Breast epithelium (tissue), 4 donors: ENCODE results near the gene TIMM10B. TPM values are rescaled to one million over a fixed set of nuclear protein-coding genes. Genes with fewer than 3 reads are reported as not detected.

Experiments used
- DNase-seq, 2 donors: peaks; one replicate each; pipeline ENCODE4 v3.0.0-alpha.2; 2019; ENCODE audit warnings: low spot score in 2 of 2
- H3K27ac ChIP-seq, 2 donors: fragments of 200-600 bp; sonication (generic) in 1 of 2; one replicate each; pipeline ENCODE4 v1.5.1; 2016 to 2019; ENCODE audit warnings: mild to moderate bottlenecking in 1 of 2
- H3K27me3 ChIP-seq, 2 donors: fragments of 200-600 bp; sonication (generic) in 1 of 2; one replicate each; pipeline versions ENCODE4 v1.5.1 to v1.6.0; 2017 to 2019; ENCODE audit warnings: control low read depth in 1 of 2, mild to moderate bottlenecking in 1 of 2
- H3K36me3 ChIP-seq: fragments of 200-600 bp; one replicate; pipeline ENCODE4 v1.5.1; 2019
- H3K4me1 ChIP-seq, 2 donors: fragments of 200-600 bp; sonication (generic); one replicate each; pipeline ENCODE4 v1.5.1; 2016 to 2019; ENCODE audit warnings: control low read depth in 1 of 2
- H3K4me3 ChIP-seq, 3 donors: fragments of 200-600 bp; sonication (generic); 1 replicate in 2 of 3; 2 replicates in 1 of 3; pipeline ENCODE4 v1.5.1; 2016 to 2019; ENCODE audit warnings: mild to moderate bottlenecking in 3 of 3, moderate library complexity in 2 of 3
- H3K9me3 ChIP-seq, 2 donors: fragments of 200-600 bp; sonication (generic) in 1 of 2; one replicate each; pipeline ENCODE4 v1.5.1; 2016 to 2019; ENCODE audit warnings: control low read depth in 1 of 2
- POLR2A ChIP-seq: fragments of 450-650 bp; IDR thresholded peaks from one replicate; pipeline ENCODE4 v1.6.1; 2016; ENCODE audit warnings: antibody characterized with exemption, mild to moderate bottlenecking, moderate library complexity
- POLR2AphosphoS5 ChIP-seq, 3 donors: sonication (generic); formaldehyde crosslinking; IDR thresholded peaks; one replicate each; pipeline ENCODE4 v1.6.1; 2017; ENCODE audit warnings: antibody characterized with exemption in 3 of 3
- intact Hi-C: fragments of 100-400 bp; cut with DNase I; formaldehyde crosslinking; loops from one replicate; pipeline ENCODE4 v1.15.1; 2023; ENCODE audit warnings: low total_unique reads
- total RNA-seq, 3 donors: library from RNA; depleted of rRNA; stranded (reverse); fragments of >200 nt; gene quantifications; one replicate each; pipeline ENCODE4 v1.1.0, GENCODE V29; 2016
- TF ChIP-seq, protein P1 (sequence below), 3 donors: fragments of 450-650 bp; IDR thresholded peaks; one replicate each; pipeline ENCODE4 v1.5.1; 2016 to 2017; ENCODE audit warnings: antibody characterized with exemption in 3 of 3, mild to moderate bottlenecking in 3 of 3, moderate library complexity in 3 of 3

TIMM10B gene
- total RNA-seq, 3 donors from 2014 or later: 30.7 to 49.2 (median 39.3) TPM

- intact Hi-C loops: no loop called here
- TF ChIP-seq, protein P1, sequence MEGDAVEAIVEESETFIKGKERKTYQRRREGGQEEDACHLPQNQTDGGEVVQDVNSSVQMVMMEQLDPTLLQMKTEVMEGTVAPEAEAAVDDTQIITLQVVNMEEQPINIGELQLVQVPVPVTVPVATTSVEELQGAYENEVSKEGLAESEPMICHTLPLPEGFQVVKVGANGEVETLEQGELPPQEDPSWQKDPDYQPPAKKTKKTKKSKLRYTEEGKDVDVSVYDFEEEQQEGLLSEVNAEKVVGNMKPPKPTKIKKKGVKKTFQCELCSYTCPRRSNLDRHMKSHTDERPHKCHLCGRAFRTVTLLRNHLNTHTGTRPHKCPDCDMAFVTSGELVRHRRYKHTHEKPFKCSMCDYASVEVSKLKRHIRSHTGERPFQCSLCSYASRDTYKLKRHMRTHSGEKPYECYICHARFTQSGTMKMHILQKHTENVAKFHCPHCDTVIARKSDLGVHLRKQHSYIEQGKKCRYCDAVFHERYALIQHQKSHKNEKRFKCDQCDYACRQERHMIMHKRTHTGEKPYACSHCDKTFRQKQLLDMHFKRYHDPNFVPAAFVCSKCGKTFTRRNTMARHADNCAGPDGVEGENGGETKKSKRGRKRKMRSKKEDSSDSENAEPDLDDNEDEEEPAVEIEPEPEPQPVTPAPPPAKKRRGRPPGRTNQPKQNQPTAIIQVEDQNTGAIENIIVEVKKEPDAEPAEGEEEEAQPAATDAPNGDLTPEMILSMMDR (IDR thresholded peaks at IDR 0.05): no peak
- no peak for TF ChIP-seq POLR2AphosphoS5 (IDR thresholded peaks at IDR 0.05)
- no peak for TF ChIP-seq POLR2A
- H3K4me3 ChIP-seq: no peak overlapping the region
- no peaks in the 10 kb centered on the region for H3K4me1 ChIP-seq
- H3K36me3 ChIP-seq: no peaks in the 10 kb centered on the region
- H3K9me3 ChIP-seq: no peaks in the 10 kb centered on the region
- no peaks in the 10 kb centered on the region for H3K27me3 ChIP-seq
- no peak for DNase-seq
- no peak overlapping the region for H3K27ac ChIP-seq
Measured at GRCh38 chr11:6498544-6498943, 17.2 kb downstream of the TIMM10B start.

- no peaks in the 10 kb centered on the region for H3K36me3 ChIP-seq
- TF ChIP-seq POLR2AphosphoS5 (IDR thresholded peaks at IDR 0.05) (no peak), POLR2A (no peak)
- TF ChIP-seq, protein P1 (IDR thresholded peaks at IDR 0.05): no peak
- no peak overlapping the region for H3K27ac ChIP-seq
- H3K9me3 ChIP-seq: no peaks in the 10 kb centered on the region
- no peaks in the 10 kb centered on the region for H3K27me3 ChIP-seq
- DNase-seq: no peak
- no peak overlapping the region for H3K4me3 ChIP-seq
- intact Hi-C loops: no loop called here
- H3K4me1 ChIP-seq: no peaks in the 10 kb centered on the region
Measured at GRCh38 chr11:6502382-6502781, 21.1 kb downstream of the TIMM10B start.

GRCh38 chr11:6504166-6504565 lies 22.9 kb downstream of the TIMM10B start:
- Histone ChIP-seq H3K4me1 (no peaks in the 10 kb centered on the region), H3K27ac (no peak overlapping the region), H3K4me3 (no peak overlapping the region), H3K9me3 (no peaks in the 10 kb centered on the region), H3K27me3 (no peaks in the 10 kb centered on the region), H3K36me3 (no peaks in the 10 kb centered on the region)
- DNase-seq: no peak
- intact Hi-C loops: no loop called here
- TF ChIP-seq, protein P1 (IDR thresholded peaks at IDR 0.05): no peak
- no peak for TF ChIP-seq POLR2A

DNA sequence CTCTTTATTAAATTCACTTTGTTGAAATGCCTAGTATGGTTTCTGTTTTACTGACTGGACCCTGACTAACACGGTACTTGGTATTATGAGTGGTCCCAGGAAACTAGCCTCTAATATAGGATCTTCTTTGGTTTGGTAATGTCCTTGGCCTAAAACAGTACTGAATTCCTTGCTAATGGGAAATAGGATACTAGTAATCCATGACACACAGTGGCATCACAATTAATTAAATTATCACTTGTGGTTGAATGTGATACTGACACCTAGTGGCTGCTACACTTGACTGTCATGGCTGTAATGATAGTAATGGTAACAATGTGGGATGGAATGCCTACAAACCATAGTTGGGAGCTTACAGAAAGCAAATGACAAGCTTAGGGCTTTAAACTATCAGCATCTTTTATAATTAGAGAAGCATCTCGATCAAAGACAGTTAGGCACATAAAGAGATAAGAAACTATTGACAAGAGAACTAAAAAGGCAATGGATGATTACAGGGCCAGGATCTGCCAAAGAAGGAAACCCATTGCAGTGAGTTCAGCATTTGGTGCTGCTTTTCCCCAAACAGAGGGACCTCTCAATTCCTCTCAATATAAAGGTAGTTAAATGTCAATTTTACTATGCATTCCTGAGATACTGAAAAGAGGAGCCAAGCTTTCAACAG lies 24.4 kb downstream of the TIMM10B start:
- Histone ChIP-seq H3K27ac (no peak overlapping the region), H3K36me3 (no peaks in the 10 kb centered on the region), H3K9me3 (no peaks in the 10 kb centered on the region), H3K27me3 (no peaks in the 10 kb centered on the region), H3K4me3 (no peak overlapping the region), H3K4me1 (no peaks in the 10 kb centered on the region)
- intact Hi-C loops: no loop called here
- DNase-seq: no peak
- no peak for TF ChIP-seq POLR2A
- TF ChIP-seq, protein P1 (IDR thresholded peaks at IDR 0.05): peak in 2 of 3 donors; percentile 60 to 70

DNA sequence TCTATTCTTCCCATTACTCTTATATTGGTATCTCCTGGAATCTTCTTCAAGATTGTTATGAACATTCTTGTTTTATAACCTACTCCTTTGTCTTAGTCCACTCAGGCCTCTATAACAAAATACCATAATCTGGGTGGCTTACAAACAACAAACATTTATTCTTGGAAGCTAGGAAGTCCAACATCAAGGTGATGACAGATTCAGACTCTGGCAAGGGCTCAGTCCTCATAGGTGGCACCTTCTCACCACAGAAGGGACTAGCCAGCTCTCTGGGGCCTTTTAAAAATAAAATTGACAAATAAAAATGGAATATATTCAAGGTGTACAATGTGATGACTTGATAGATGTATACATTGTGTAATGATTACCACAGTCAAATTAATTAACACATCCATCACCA lies 35.6 kb downstream of the TIMM10B start:
- H3K36me3 ChIP-seq: no peaks in the 10 kb centered on the region
- no peak overlapping the region for H3K27ac ChIP-seq
- no peaks in the 10 kb centered on the region for H3K4me1 ChIP-seq
- no peak for DNase-seq
- intact Hi-C loops: no loop called here
- no peaks in the 10 kb centered on the region for H3K9me3 ChIP-seq
- H3K27me3 ChIP-seq: no peaks in the 10 kb centered on the region
- no peak overlapping the region for H3K4me3 ChIP-seq
- TF ChIP-seq POLR2A (no peak), POLR2AphosphoS5 (IDR thresholded peaks at IDR 0.05) (no peak)
- TF ChIP-seq, protein P1 (IDR thresholded peaks at IDR 0.05): no peak
